ENCODE results near the gene ACAN. TPM values are rescaled to one million over a fixed set of nuclear protein-coding genes. Genes with fewer than 3 reads are reported as not detected.
A peak's percentile ranks its signal among the peaks of the same experiment; 100 is the strongest.

Gene ACAN
- polyA plus RNA-seq, 1 of the 3 experiments (the other 2 are of a cell fraction): not detected

DNA sequence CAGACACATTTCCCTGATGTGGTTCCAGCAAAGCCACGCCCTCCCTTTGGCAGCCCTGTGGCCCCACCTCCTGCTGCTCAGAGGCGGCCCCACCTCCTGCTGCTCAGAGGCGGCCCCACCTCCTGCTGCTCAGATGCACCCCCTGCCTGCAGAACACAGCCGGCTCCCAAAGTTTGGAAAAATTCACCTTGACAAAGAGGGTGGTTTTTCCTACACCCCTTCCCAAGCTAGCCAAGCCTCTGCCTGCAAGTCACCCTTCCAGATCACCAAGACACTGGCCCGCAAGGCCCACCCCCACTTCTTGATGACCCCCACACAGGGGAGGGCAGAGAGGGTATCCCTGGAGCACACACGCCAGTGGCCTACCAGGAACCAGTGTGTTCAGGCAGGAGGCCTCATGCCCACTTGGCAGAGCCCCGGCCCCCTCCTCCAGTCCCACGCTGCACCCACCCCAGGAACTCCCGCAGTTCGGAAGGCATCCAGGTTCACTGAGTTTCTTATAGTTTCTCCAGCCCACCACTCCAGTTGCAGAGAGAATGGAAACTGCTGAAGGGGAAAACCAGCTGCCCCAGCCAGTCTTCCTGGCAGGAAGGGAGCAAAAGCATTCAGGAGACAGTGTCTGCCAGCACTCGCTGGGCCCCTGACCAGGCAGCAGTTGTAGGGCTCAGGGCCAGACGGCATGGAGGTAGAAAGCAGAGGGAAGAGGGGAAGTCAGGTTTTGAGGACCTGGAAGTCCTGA is 94.4 kb downstream of the ACAN start:
- no peaks in the 10 kb centered on the region for H3K9me2 ChIP-seq
- peak overlapping the region; percentile 55; the same call in 1 of the 2 replicates for H3K4me2 ChIP-seq
- H3K36me3 ChIP-seq (replicated peaks in 1 of 2; ENCODE audit: control insufficient read depth in 1 of 2, insufficient read depth in 2 of 2, low read length in 1 of 2): peaks cover 0 to 4% of the 10 kb centered on the region in 2 experiments
- H3K4me3 ChIP-seq (ENCODE audit: low read depth in 2 of 2, low read length in 1 of 2): no peak overlapping the region
- ChIA-PET CTCF (interaction anchor here (0.6 to 3.1 kb wide), 14 partner anchors 11 to 311 kb away, joined by 3 to 21 read pairs (median 4); no protein-coding TSS in a partner anchor), POLR2A (no interaction called here)
- H3K9ac ChIP-seq: no peak overlapping the region
- peak overlapping the region in 1 of 2 experiments; percentile 36; a peak in 1 of 4 replicates for H3K27ac ChIP-seq (ENCODE audit: low read depth in 2 of 2, low read length in 1 of 2)
- H3K9me3 ChIP-seq: no peaks in the 10 kb centered on the region
- H3K79me2 ChIP-seq (ENCODE audit: insufficient read depth): no peaks in the 10 kb centered on the region
- peak; percentile 88 for DNase-seq
- H4K20me1 ChIP-seq (ENCODE audit: insufficient read depth): no peaks in the 10 kb centered on the region
- H2AFZ ChIP-seq (ENCODE audit: low read depth): peak overlapping the region; percentile 78; the same call in 1 of the 2 replicates
- TF ChIP-seq EP300 (IDR thresholded peaks at IDR 0.05; ENCODE audit: borderline replicate concordance in 1 of 2, low read depth in 1 of 2, low read length in 1 of 2): no peak
- TF ChIP-seq RXRA (IDR thresholded peaks at IDR 0.05; ENCODE audit: borderline replicate concordance, low read depth): no peak
- peak; percentile 53 for TF ChIP-seq SMC3 (IDR thresholded peaks at IDR 0.05; ENCODE audit: low read depth, low read length)
- TF ChIP-seq, protein P1, sequence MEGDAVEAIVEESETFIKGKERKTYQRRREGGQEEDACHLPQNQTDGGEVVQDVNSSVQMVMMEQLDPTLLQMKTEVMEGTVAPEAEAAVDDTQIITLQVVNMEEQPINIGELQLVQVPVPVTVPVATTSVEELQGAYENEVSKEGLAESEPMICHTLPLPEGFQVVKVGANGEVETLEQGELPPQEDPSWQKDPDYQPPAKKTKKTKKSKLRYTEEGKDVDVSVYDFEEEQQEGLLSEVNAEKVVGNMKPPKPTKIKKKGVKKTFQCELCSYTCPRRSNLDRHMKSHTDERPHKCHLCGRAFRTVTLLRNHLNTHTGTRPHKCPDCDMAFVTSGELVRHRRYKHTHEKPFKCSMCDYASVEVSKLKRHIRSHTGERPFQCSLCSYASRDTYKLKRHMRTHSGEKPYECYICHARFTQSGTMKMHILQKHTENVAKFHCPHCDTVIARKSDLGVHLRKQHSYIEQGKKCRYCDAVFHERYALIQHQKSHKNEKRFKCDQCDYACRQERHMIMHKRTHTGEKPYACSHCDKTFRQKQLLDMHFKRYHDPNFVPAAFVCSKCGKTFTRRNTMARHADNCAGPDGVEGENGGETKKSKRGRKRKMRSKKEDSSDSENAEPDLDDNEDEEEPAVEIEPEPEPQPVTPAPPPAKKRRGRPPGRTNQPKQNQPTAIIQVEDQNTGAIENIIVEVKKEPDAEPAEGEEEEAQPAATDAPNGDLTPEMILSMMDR (IDR thresholded peaks at IDR 0.05): peak; percentile 72
- peak; percentile 41 for TF ChIP-seq RAD21 (IDR thresholded peaks at IDR 0.05; ENCODE audit: low read length)
- 76% methylated on average over 9 of the region's 12 CpGs for WGBS (ENCODE audit: low lambda C conversion rate)
- H3F3A ChIP-seq (replicated peaks; ENCODE audit: insufficient read depth): peaks cover 3% of the 10 kb centered on the region
- H3K27me3 ChIP-seq (ENCODE audit: insufficient read depth): no peaks in the 10 kb centered on the region
- H3K4me1 ChIP-seq (ENCODE audit: control insufficient read depth in 1 of 2, insufficient read depth in 2 of 2, low read depth in 1 of 2, low read length in 1 of 2): peaks cover 5 to 23% of the 10 kb centered on the region in 2 experiments; a peak in 2 of 4 replicates

DNA sequence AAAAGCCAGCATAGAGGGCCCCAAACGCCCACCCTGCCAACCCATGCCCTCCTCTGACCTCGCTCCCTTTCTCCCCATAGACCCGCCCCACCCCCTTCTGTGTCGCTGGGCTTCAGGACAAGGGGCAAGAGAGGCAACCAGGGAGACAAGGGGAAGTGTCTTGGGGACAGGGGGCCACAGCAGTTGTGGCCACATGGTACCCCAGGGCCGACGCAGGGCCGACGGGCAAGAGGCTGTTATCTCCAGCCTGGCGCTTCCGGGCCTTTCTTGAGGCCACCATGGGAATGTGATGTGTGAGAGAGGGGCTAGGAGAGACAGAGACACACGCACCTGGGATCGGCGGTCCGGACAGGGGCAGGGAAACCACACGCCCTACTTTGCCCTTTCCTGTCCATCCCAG is 95.5 kb downstream of the ACAN start:
- TF ChIP-seq, protein P2, sequence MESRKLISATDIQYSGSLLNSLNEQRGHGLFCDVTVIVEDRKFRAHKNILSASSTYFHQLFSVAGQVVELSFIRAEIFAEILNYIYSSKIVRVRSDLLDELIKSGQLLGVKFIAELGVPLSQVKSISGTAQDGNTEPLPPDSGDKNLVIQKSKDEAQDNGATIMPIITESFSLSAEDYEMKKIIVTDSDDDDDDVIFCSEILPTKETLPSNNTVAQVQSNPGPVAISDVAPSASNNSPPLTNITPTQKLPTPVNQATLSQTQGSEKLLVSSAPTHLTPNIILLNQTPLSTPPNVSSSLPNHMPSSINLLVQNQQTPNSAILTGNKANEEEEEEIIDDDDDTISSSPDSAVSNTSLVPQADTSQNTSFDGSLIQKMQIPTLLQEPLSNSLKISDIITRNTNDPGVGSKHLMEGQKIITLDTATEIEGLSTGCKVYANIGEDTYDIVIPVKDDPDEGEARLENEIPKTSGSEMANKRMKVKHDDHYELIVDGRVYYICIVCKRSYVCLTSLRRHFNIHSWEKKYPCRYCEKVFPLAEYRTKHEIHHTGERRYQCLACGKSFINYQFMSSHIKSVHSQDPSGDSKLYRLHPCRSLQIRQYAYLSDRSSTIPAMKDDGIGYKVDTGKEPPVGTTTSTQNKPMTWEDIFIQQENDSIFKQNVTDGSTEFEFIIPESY (IDR thresholded peaks at IDR 0.05; ENCODE audit: borderline replicate concordance, low read depth): no peak
- TF ChIP-seq EZH2phosphoT487 (IDR thresholded peaks at IDR 0.05; ENCODE audit: borderline replicate concordance, low read depth): no peak
- TF ChIP-seq JUND (IDR thresholded peaks at IDR 0.05): no peak

More for the DNA sequence above, 95.5 kb downstream of the ACAN start:
- 92% methylated on average over 13 of the region's 15 CpGs for WGBS (ENCODE audit: low lambda C conversion rate)
- POLR2A ChIA-PET: no interaction called here
- Histone ChIP-seq H3K9me3 (no peaks in the 10 kb centered on the region), H4K20me1 (ENCODE audit: insufficient read depth) (no peaks in the 10 kb centered on the region), H3K9me2 (no peaks in the 10 kb centered on the region), H2AFZ (ENCODE audit: low read depth) (no peak overlapping the region), H3K27me3 (ENCODE audit: insufficient read depth) (no peaks in the 10 kb centered on the region), H3F3A (replicated peaks; ENCODE audit: insufficient read depth) (peaks cover 3% of the 10 kb centered on the region), H3K36me3 (replicated peaks in 1 of 2; ENCODE audit: control insufficient read depth in 1 of 2, insufficient read depth in 2 of 2, low read length in 1 of 2) (peaks cover 0 to 6% of the 10 kb centered on the region in 2 experiments), H3K9ac (no peak overlapping the region), H3K4me3 (ENCODE audit: low read depth in 2 of 2, low read length in 1 of 2) (no peak overlapping the region), H3K79me2 (ENCODE audit: insufficient read depth) (no peaks in the 10 kb centered on the region), H3K27ac (ENCODE audit: low read depth in 2 of 2, low read length in 1 of 2) (no peak overlapping the region), H3K4me2 (no peak overlapping the region), H3K4me1 (ENCODE audit: control insufficient read depth in 1 of 2, insufficient read depth in 2 of 2, low read depth in 1 of 2, low read length in 1 of 2) (peaks cover 5 to 23% of the 10 kb centered on the region in 2 experiments; a peak in 2 of 4 replicates)
- CTCF ChIA-PET: interaction anchor here (1.1 to 2.4 kb wide), 4 partner anchors 12 to 109 kb away, joined by 3 to 7 read pairs (median 4); no protein-coding TSS in a partner anchor
- no peak for DNase-seq

Data from SK-N-SH (cell line).